NCI-H2196 (cell line): ENCODE results near the gene OGA.

Experiments
- DNase-seq: peaks from one replicate; lab custom pipeline; 2025; ENCODE audit not compliant: unreplicated experiment; lab: John Stamatoyannopoulos, UW

The OGA gene

DNA sequence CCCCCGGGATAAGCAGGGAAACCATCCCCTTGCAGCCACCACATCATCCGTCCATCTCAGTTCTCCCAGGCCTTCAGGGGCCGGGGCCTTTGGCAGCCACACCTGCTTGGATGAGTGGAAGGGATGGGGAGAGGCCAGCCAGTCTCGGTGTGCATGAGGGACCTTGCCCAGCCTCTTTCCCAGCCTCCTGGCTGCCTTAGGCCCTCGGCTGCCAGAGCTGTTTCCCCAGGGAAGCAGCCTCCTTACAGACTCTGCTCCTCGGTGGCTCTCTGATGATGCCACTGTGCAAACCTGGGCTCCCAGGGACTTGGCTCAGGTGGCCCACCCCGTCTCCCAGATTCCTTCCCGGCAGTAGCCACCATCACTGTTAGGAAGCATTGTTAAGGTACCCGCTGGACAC, 57.0 kb downstream of the OGA start:
- DNase-seq: no peak

DNA sequence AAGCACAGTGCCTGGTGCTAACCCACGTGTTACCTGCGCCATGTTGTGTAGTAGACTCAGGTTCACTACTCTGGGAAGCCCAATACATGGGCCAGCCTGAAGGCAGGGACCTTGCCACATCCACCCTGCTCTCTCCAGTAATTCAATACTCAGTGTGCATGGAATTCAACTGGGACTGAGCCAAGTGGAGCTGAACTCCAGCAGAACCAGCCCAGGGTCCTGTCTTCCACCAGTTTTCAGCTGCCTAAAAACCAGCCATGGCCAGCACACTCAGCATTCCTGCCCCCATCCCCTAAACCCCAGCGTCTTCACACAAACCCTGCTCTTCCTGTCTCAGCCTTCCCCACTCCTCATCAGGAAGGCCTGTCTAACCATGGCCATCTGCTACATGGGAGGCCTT, 57.7 kb downstream of the OGA start:
- DNase-seq: no peak

DNA sequence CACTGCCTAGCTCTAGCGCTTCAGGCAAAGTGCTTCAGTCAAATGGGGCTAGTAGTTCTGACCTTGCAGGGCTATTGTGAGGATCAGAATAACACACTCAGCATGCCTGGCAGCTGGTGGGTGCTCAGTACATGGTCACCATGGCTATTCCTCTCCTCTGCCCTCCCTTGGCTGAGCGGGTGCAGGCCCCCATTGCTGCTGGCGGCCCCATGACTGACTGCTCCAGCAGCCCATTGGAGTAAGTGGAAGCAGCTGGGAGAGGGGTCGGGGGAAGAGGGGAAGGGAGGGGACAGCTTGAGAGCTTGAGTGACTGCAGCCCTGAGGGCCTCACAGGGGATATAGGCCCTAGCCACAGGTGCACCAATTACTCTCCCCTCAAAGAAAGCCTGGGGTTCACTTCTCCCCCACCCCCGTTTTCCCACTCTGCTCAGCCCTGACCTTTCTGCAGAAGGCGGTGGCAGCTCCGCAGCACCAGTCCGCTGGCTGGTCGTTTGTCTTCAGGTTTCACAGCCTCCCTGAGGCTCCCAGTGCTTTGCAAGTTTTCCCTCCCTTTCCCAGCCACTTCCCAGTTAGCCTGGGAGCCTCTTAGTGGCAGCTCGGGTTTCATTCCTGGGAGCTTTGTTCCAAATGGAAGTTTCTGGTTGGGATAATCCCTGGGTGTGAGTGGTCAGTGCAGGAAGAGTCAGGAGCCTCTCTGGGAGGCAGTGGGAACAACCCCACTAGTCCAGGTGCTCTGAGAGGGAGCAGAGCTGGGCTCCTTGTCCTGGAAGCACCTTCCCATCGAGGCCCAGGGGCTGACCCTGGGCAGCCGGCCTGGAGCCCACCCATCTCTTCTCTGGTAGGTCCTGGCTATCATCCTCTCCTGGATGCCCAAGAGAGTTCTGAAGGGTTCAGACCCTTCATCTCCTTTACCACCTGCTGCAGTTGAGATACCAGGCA, 58.7 kb downstream of the OGA start:
- DNase-seq: no peak

DNA sequence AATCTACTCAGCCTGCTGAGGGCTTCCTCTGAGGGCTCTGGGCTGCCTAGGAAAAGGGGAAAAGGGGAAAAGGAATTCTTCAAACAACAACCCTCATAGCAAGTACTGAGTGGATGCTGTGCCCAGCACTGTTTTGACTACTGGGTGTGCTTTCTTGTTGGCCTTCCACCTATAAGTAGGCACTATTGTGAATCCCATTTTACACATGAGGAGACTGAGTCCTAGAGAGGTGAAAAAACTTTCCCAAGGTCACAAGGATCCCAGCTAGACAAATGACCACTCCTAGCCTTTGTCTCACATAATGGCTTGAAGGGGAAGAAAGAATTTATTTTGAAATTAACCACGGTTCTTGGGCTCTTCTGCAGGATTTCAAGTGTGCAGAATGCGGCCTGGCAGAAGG, 59.4 kb downstream of the OGA start:
- no peak for DNase-seq

DNA sequence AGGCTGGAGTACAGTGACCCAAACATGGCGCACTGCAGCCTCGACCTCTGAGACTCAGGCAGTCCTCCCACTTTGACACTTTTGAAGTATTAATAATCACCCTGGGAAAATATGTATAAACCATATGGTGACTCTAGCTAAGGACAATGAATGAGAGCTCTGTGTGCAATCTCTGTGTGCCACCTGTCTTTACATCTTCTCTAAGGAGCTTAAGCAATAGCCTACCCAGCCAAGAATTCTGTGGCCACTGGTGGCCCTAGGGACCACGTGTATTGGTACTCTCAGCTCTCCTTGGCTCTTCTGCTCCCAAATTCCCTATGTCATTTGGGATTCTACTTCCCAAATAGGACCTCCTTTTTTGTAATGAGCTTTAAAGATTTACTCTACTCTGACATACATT, 66.0 kb downstream of the OGA start:
- no peak for DNase-seq

DNA sequence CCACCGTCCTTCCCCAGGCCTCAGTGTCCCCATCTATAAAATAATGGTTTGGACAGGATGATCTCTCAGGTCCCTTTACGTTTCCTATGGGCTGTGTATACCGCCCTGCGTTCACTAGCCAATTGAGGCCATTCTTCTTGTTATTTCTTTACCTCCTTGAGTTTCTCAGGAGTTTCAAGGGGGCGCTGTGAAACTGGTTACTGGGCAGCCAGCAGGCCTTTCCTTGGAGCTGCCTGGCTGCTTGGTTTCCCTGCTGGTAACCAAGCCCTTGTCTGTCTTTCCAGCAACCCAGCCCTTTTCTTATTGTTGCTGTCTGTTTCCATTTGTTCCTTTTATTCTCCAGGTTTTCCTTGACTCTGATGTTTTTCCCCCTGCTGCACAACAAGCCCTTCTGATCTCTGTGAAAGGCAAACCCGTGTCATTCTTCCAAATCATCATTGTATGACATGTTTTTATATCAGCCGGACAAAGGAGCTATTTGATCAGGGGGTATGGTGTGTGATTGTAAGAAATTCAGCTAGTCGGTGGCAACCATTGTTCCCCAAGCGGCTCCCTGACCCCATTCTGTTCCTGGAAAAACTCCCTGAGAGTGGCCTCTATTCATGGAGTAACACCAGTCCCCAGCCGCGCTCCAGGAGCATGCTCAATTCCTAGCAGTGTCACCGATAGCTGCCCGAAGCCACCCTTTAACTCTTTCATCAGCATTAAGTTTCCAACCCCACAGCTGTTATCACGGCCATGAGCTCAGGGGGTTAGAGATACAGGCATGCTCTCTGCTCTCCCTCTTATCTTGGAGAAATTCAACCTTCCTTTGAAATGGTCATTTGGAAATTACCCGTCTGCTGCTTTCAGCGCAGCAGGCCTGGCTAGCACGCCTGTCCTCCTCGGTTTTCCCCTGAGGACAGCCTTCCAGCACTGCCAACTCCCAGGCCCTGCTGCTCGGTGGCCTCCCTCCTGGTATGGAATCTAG, 68.9 kb downstream of the OGA start:
- no peak for DNase-seq

DNA sequence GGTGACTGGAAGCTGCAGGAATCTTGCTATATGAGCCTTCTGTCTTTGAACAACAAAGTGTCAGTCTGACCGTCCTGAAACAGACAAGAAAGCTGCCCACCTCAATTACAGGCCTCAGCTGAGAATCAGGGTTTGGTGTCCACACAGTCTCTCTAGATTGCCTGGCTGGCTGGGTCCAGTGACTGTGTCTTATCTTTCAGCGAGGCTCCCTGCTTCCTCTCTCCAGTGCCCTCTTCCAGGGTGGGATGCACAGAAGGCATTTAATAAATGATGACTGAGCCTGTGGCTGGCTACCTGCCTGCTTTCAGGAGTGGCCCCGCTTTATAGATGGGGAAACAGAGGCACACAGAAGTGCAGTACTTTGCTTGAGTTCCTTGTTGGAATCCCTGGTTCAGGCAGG, 69.7 kb downstream of the OGA start:
- DNase-seq: no peak

DNA sequence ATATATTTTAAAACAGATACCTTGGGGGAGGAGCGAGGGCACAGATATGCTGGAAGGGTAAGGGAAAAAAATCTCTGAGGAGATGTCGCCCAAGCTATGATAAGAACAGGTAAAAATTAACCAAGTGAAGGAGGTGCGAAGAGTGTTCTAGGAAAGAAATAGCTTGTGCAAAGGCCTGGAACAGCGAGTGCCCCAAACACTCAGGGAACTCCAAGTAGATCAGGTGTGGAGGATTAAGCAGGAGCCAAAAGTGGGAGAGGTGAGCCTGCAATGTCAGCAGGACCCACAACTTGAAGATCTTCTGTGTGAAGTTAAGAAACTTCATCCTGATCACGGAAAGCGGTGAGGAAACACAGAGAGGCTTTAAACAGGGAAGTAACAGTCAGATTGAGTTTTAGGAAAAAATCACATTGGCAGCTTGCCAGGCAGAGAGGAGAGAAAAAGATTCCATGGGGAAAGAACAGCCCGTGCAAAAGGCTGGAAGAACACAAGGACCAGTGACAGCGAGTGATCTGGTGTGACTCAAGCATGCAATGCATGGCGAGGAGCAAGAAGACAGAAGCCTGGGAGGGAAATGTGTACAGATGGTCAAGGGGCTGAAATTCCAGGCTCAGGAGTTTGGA, 73.1 kb downstream of the OGA start:
- DNase-seq: no peak

DNA sequence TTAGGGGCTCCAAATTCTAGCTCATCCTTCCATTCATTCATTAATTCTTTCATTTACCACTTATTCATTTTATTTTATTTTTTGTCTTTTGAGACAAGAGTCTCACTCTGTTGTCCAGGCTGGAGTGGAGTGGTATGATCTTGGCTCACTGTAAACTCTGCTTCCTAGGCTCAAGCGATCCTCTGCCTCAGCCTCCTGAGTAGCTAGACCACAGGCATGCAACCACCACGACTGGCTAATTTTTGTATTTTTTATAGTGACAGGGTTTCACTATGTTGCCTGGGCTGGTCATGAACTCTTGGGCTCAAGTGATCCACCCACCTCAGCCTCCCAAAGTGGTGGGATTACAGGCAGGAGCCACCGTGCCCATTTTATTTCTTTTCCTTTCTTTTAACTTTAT, 74.0 kb downstream of the OGA start:
- DNase-seq: no peak

DNA sequence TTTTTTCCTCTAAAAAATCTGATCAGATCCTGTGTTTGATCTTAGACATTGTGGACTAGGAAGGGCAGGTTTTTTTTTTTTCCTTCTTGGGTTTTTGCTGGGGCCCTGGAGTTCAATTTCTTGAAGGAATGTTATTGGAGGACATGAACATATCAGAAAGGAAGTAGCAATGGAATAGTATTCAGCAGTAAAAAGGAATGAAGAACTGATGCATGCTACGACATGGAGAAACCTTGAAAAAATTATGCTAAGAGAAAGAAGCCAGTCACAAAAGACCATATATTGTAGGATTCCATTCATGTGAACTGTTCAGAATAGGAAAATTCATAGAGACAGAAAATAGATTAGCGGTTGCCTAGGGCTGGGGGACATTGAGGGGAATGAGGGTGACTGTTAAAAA, 76.3 kb downstream of the OGA start:
- DNase-seq: no peak

DNA sequence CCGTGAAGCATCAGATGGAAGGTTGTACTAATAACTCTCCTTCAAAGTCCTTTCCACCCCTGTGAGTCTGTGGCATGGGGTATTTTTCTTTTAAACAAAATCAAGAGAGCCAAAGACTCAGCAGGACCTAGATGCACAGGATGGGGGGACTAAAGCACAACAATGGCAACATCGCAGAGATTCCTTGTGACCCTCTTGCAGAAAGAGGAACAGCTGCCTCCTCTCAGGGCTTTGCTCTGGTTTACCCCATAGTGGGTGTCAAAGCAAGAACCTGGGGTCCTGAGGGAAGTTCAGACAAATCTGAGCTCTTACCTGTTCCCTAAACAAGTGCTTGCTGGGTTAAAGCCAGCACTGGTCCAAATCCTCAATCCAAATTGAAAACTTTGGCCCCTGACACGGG, 81.6 kb downstream of the OGA start:
- no peak for DNase-seq
